Vagina (tissue), 2 donors: Measurements from ENCODE around the gene CAPZA1. TPM values are rescaled to one million over a fixed set of nuclear protein-coding genes. Genes with fewer than 3 reads are reported as not detected.

Experiments used
- DNase-seq, 2 donors: peaks; one replicate each; pipeline ENCODE4 v3.0.0-alpha.2; 2017; ENCODE audit errors: extremely low spot score in 2 of 2
- H3K27ac ChIP-seq: fragments of 200-600 bp; sonication (generic); one replicate; pipeline ENCODE4 v1.5.1; 2019
- H3K27me3 ChIP-seq: fragments of 200-600 bp; sonication (generic); one replicate; pipeline ENCODE4 v1.5.1; 2019
- H3K36me3 ChIP-seq, 2 donors: fragments of 200-600 bp; sonication (generic); one replicate each; pipeline ENCODE4 v1.5.1; 2017 to 2019
- H3K4me1 ChIP-seq: fragments of 200-600 bp; sonication (generic); one replicate; pipeline ENCODE4 v1.5.1; 2019
- H3K4me3 ChIP-seq, 2 donors: fragments of 200-600 bp; sonication (generic); 1 replicate in 1 of 2; 2 replicates in 1 of 2; pipeline ENCODE4 v1.5.1; 2016 to 2019
- H3K9me3 ChIP-seq: fragments of 200-600 bp; sonication (generic); one replicate; pipeline ENCODE4 v1.5.1; 2019
- POLR2A ChIP-seq, 2 donors: fragments of 450-650 bp; IDR thresholded peaks; one replicate each; pipeline ENCODE4 v1.6.1; 2017; ENCODE audit warnings: antibody characterized with exemption in 2 of 2, mild to moderate bottlenecking in 2 of 2, moderate library complexity in 2 of 2
- POLR2AphosphoS5 ChIP-seq, 2 donors: sonication (generic); formaldehyde crosslinking; IDR thresholded peaks; one replicate each; pipeline ENCODE4 v1.9.0; 2017; ENCODE audit warnings: antibody characterized with exemption in 2 of 2, mild to moderate bottlenecking in 2 of 2, low read depth in 1 of 2; ENCODE audit not compliant: insufficient read depth in 1 of 2
- intact Hi-C: fragments of 100-400 bp; cut with DNase I; formaldehyde crosslinking; loops from one replicate; pipeline ENCODE4 v1.15.1; 2023
- total RNA-seq: library from RNA; depleted of rRNA; stranded (reverse); fragments of >200 nt; gene quantifications from one replicate; pipeline ENCODE4 v1.2.3, GENCODE V29; 2016
- TF ChIP-seq, protein P1 (sequence below), 3 experiments: fragments of 450-650 bp in 2 of 3; fragments of 200-600 bp in 1 of 3; sonication (generic) in 1 of 3; IDR thresholded peaks; one replicate each; pipeline ENCODE4 v1.5.1; 2017 to 2019; ENCODE audit warnings: antibody characterized with exemption in 3 of 3, mild to moderate bottlenecking in 2 of 3, moderate library complexity in 2 of 3

The CAPZA1 gene
- total RNA-seq, 1 donor from 2014 or later = 126 TPM

DNA sequence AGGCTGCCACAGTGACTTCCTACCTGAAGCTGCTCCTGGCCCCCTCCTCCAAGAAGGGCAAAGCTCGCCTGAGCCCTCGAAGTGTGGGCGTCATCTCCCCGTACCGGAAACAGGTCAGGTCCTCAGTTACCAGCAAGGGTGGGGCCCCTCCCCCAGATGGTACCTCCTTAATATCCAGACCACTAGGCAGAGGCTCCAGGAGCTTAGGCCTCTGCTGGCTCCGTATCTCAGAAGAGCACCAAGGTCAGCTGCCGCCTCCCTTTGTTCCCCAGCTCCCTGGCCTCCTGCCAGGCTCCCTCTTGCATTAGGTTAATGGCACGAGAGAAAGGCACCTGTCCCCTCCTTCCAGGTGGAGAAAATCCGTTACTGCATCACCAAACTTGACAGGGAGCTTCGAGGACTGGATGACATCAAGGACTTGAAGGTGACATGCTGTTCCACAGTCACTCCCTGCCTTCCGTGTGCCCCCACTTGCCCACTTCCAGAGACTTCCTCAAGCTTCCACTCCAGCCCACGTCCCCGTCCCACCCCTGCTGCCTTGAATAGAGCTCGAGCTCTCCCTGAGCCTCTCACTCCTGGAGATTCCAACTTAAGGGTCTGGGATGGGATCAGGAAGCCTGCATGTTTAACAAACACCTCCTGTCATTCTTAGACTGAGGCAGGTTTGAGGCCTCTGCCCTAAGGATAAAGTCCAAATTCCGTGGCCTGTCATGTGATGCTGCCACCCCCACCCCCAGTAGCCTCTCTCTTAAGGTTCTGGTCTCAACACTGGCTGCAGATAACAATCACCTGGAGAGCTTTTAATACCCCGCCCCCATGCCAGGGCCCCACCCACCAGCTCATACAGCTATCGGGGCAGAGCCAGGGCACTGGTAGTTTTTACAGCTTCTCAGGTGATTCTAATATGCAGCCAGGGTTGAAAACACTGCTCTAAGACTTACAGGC is 79.0 kb downstream of the CAPZA1 start:
- TF ChIP-seq POLR2A (IDR thresholded peaks at IDR 0.05) (no peak), POLR2AphosphoS5 (IDR thresholded peaks at IDR 0.05; ENCODE audit: insufficient read depth in 1 of 2, low read depth in 1 of 2) (no peak)
- TF ChIP-seq, protein P1, sequence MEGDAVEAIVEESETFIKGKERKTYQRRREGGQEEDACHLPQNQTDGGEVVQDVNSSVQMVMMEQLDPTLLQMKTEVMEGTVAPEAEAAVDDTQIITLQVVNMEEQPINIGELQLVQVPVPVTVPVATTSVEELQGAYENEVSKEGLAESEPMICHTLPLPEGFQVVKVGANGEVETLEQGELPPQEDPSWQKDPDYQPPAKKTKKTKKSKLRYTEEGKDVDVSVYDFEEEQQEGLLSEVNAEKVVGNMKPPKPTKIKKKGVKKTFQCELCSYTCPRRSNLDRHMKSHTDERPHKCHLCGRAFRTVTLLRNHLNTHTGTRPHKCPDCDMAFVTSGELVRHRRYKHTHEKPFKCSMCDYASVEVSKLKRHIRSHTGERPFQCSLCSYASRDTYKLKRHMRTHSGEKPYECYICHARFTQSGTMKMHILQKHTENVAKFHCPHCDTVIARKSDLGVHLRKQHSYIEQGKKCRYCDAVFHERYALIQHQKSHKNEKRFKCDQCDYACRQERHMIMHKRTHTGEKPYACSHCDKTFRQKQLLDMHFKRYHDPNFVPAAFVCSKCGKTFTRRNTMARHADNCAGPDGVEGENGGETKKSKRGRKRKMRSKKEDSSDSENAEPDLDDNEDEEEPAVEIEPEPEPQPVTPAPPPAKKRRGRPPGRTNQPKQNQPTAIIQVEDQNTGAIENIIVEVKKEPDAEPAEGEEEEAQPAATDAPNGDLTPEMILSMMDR (IDR thresholded peaks at IDR 0.05) = no peak
- DNase-seq = peak in 1 of 2 donors; percentile 87
- intact Hi-C loops = no loop called here
- H3K27ac ChIP-seq = peak overlapping the region; percentile 99
- H3K36me3 ChIP-seq = peaks cover 0 to 42% of the 10 kb centered on the region in 2 donors
- H3K27me3 ChIP-seq = no peaks in the 10 kb centered on the region
- no peak overlapping the region for H3K4me3 ChIP-seq
- H3K4me1 ChIP-seq = peaks cover 58% of the 10 kb centered on the region
- no peaks in the 10 kb centered on the region for H3K9me3 ChIP-seq

- H3K9me3 ChIP-seq = no peaks in the 10 kb centered on the region
- H3K27me3 ChIP-seq = no peaks in the 10 kb centered on the region
- peak overlapping the region; percentile 99 for H3K27ac ChIP-seq
- peak overlapping the region in 1 of 2 donors; percentile 12 for H3K4me3 ChIP-seq
- H3K4me1 ChIP-seq = peaks cover 68% of the 10 kb centered on the region
- peaks cover 0 to 35% of the 10 kb centered on the region in 2 donors for H3K36me3 ChIP-seq
- TF ChIP-seq POLR2A (IDR thresholded peaks at IDR 0.05) = no peak
- TF ChIP-seq POLR2AphosphoS5 (IDR thresholded peaks at IDR 0.05; ENCODE audit: insufficient read depth in 1 of 2, low read depth in 1 of 2) = no peak
- TF ChIP-seq, protein P1 (IDR thresholded peaks at IDR 0.05) = no peak
- DNase-seq = peak in 1 of 2 donors; percentile 88
- intact Hi-C loops = no loop called here
Measured at GRCh38 chr1:112699425-112700144, 80.0 kb downstream of the CAPZA1 start.

GRCh38 chr1:112700290-112701226 is 80.9 kb downstream of the CAPZA1 start:
- no peaks in the 10 kb centered on the region for H3K9me3 ChIP-seq
- peak in 1 of 2 donors; percentile 98 for DNase-seq
- H3K27ac ChIP-seq = peak overlapping the region; percentile 99
- TF ChIP-seq, protein P1 (IDR thresholded peaks at IDR 0.05) = no peak
- TF ChIP-seq POLR2A (IDR thresholded peaks at IDR 0.05) (peak in 1 of 2 donors; percentile 4), POLR2AphosphoS5 (IDR thresholded peaks at IDR 0.05; ENCODE audit: insufficient read depth in 1 of 2, low read depth in 1 of 2) (peak; percentile 88 to 91)
- peak overlapping the region in 1 of 2 donors; percentile 12 for H3K4me3 ChIP-seq
- intact Hi-C loops = no loop called here
- peaks cover 76% of the 10 kb centered on the region for H3K4me1 ChIP-seq
- H3K27me3 ChIP-seq = no peaks in the 10 kb centered on the region
- peaks cover 0 to 26% of the 10 kb centered on the region in 2 donors for H3K36me3 ChIP-seq

GRCh38 chr1:112701227-112702066 is 81.8 kb downstream of the CAPZA1 start:
- Histone ChIP-seq H3K4me3 (no peak overlapping the region), H3K27me3 (no peaks in the 10 kb centered on the region), H3K27ac (peak overlapping the region; percentile 99), H3K9me3 (no peaks in the 10 kb centered on the region), H3K4me1 (peaks cover 82% of the 10 kb centered on the region), H3K36me3 (peaks cover 0 to 17% of the 10 kb centered on the region in 2 donors)
- intact Hi-C loops = no loop called here
- DNase-seq = peak in 1 of 2 donors; percentile 86
- TF ChIP-seq POLR2AphosphoS5 (IDR thresholded peaks at IDR 0.05; ENCODE audit: insufficient read depth in 1 of 2, low read depth in 1 of 2) = no peak
- TF ChIP-seq, protein P1 (IDR thresholded peaks at IDR 0.05) = no peak
- TF ChIP-seq POLR2A (IDR thresholded peaks at IDR 0.05) = no peak
